Natural killer cell (primary cell): ENCODE data around the gene MAP2K1. TPM values are rescaled to one million over a fixed set of nuclear protein-coding genes. Genes with fewer than 3 reads are reported as not detected.

Experiments used
- ATAC-seq, 3 donors: fragments of 150-1000 bp in 2 of 3; fragments of 200-7000 bp in 1 of 3; cut with Tn5 transposase; 1 replicate in 1 of 3; 2 replicates in 2 of 3; pipeline ENCODE4 v1.10.0; 2021; ENCODE audit warnings: mild to moderate bottlenecking in 2 of 3, moderate library complexity in 2 of 3
- DNase-seq, 2 donors: peaks; one replicate each; pipeline versions ENCODE4 v3.0.0 to v3.0.0-alpha.2; 2013 to 2021; ENCODE audit warnings: mixed read lengths in 1 of 2
- H3K27ac ChIP-seq: one replicate; pipeline ENCODE4 v1.5.1; 2013; ENCODE audit warnings: mild to moderate bottlenecking, low read length
- H3K27me3 ChIP-seq: one replicate; pipeline ENCODE4 v1.6.1; 2013; ENCODE audit warnings: low read length; ENCODE audit not compliant: control insufficient read depth, insufficient read depth
- H3K36me3 ChIP-seq: one replicate; pipeline ENCODE4 v1.6.1; 2013; ENCODE audit warnings: low read length; ENCODE audit not compliant: control insufficient read depth, insufficient read depth
- H3K4me1 ChIP-seq: one replicate; pipeline ENCODE4 v1.6.1; 2013; ENCODE audit warnings: low read length; ENCODE audit not compliant: control insufficient read depth, insufficient read depth
- H3K4me3 ChIP-seq: one replicate; pipeline ENCODE4 v1.5.1; 2013; ENCODE audit warnings: low read length
- H3K9me3 ChIP-seq: one replicate; pipeline ENCODE4 v1.6.1; 2013; ENCODE audit warnings: low read length; ENCODE audit not compliant: control insufficient read depth, insufficient read depth
- H3K27ac Mint-ChIP-seq, 2 donors: one replicate each; pipeline ENCODE4 v1.8.0; 2022; ENCODE audit warnings: mild to moderate bottlenecking in 2 of 2, mixed read lengths in 2 of 2, moderate library complexity in 1 of 2
- H3K27me3 Mint-ChIP-seq, 2 donors: one replicate each; pipeline ENCODE4 v1.8.0; 2022; ENCODE audit warnings: low read depth in 2 of 2, mixed read lengths in 2 of 2
- H3K36me3 Mint-ChIP-seq: one replicate; pipeline ENCODE4 v1.8.0; 2022; ENCODE audit warnings: mixed read lengths
- H3K4me1 Mint-ChIP-seq, 2 donors: one replicate each; pipeline ENCODE4 v1.8.0; 2022; ENCODE audit warnings: mixed read lengths in 2 of 2
- H3K4me3 Mint-ChIP-seq: one replicate; pipeline ENCODE4 v1.8.0; 2022; ENCODE audit warnings: mild to moderate bottlenecking, moderate library complexity, mixed read lengths
- H3K9me3 Mint-ChIP-seq, 2 donors: one replicate each; pipeline ENCODE4 v1.8.0; 2022; ENCODE audit warnings: mixed read lengths in 2 of 2
- WGBS: methylation state at CpG from one replicate; pipeline ENCODE4 v1.1.7; 2013; ENCODE audit warnings: missing lambda C conversion rate; ENCODE audit not compliant: insufficient coverage; 5-methylcytosine and 5-hydroxymethylcytosine counted together
- intact Hi-C: fragments of 100-400 bp; cut with micrococcal nuclease; formaldehyde crosslinking; loops from one replicate; pipeline ENCODE4 v1.14.2; 2022
- total RNA-seq, 4 donors: library from RNA; stranded (reverse); fragments of 120-200 nt in 1 of 4; gene quantifications; one replicate each; pipeline versions ENCODE4 v1.2.3 to v1.2.4, GENCODE V29; 2013 to 2022
- TF ChIP-seq, protein P1 (sequence below): fragments of 200-600 bp; IDR thresholded peaks from one replicate; pipeline ENCODE4 v1.8.0; 2022; ENCODE audit warnings: antibody characterized with exemption

The MAP2K1 gene
- total RNA-seq, 3 donors from 2014 or later (not counting 1 experiment from before 2014, with no cell fraction given) = 45.5 to 49.2 (median 48.9) TPM

DNA sequence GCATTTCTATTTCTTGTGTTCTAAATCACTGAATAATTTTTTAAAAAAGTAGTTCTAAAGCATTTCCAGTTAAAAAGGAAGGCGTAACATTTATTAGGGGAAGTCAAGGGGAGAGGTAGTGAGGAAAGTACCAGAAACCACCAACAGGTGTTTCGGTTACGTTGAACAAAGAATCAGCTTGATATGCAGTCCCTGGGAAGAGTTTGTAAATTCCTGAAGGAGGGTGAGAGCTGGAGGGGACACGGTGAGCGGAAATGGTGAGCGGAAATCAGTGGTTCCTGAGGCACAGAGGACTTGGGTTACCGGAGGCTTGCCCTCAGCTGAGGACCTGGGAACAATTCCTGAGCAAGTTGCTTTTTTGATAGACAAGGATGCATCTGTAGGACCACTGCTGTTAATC lies 17.8 kb downstream of the MAP2K1 start:
- H3K9me3 Mint-ChIP-seq = no peaks in the 10 kb centered on the region
- H3K9me3 ChIP-seq = no peaks in the 10 kb centered on the region
- H3K4me1 ChIP-seq = peaks cover 23% of the 10 kb centered on the region
- no peak for DNase-seq
- no peaks in the 10 kb centered on the region for H3K27me3 Mint-ChIP-seq
- H3K27me3 ChIP-seq = no peaks in the 10 kb centered on the region
- no peak for ATAC-seq
- no peaks in the 10 kb centered on the region for H3K36me3 ChIP-seq
- TF ChIP-seq, protein P1, sequence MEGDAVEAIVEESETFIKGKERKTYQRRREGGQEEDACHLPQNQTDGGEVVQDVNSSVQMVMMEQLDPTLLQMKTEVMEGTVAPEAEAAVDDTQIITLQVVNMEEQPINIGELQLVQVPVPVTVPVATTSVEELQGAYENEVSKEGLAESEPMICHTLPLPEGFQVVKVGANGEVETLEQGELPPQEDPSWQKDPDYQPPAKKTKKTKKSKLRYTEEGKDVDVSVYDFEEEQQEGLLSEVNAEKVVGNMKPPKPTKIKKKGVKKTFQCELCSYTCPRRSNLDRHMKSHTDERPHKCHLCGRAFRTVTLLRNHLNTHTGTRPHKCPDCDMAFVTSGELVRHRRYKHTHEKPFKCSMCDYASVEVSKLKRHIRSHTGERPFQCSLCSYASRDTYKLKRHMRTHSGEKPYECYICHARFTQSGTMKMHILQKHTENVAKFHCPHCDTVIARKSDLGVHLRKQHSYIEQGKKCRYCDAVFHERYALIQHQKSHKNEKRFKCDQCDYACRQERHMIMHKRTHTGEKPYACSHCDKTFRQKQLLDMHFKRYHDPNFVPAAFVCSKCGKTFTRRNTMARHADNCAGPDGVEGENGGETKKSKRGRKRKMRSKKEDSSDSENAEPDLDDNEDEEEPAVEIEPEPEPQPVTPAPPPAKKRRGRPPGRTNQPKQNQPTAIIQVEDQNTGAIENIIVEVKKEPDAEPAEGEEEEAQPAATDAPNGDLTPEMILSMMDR = no peak
- H3K4me3 ChIP-seq = no peak overlapping the region
- intact Hi-C loops = loop anchor here (5.0 kb wide), 1 partner anchor 68 kb away; no protein-coding TSS in a partner anchor
- H3K27ac Mint-ChIP-seq = peak overlapping the region in 1 of 2 donors; percentile 57
- H3K36me3 Mint-ChIP-seq = no peaks in the 10 kb centered on the region
- H3K4me1 Mint-ChIP-seq = peaks cover 84 to 86% of the 10 kb centered on the region in 2 donors
- 58% methylated on average over 7 of the region's 7 CpGs for WGBS
- no peak overlapping the region for H3K4me3 Mint-ChIP-seq
- H3K27ac ChIP-seq = no peak overlapping the region

DNA sequence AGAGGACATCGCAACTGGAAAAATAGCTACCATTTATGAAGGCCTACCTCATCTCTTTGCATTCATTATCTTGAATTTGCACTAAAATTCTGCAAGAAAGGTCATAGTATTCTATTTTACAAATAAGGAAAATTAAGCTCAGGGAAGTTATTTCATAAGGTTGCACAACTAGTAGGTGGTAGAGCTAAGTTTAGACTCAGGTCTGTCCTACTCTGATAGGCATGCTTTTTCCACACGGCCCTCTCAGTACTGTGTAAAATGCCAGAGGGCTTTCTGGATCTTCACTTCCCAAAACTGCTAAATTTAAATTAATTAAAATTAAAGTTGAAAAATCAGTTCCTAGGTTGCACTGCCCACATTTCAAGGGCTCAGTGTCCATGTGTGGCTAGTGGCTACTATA lies 18.3 kb downstream of the MAP2K1 start:
- peaks cover 24% of the 10 kb centered on the region for H3K4me1 ChIP-seq
- no peaks in the 10 kb centered on the region for H3K36me3 ChIP-seq
- intact Hi-C loops = no loop called here
- no peaks in the 10 kb centered on the region for H3K9me3 ChIP-seq
- DNase-seq (no peak), ATAC-seq (no peak)
- H3K27me3 Mint-ChIP-seq = no peaks in the 10 kb centered on the region
- peak overlapping the region in 1 of 2 donors; percentile 57 for H3K27ac Mint-ChIP-seq
- H3K4me3 Mint-ChIP-seq = no peak overlapping the region
- peaks cover 88 to 90% of the 10 kb centered on the region in 2 donors for H3K4me1 Mint-ChIP-seq
- H3K9me3 Mint-ChIP-seq = no peaks in the 10 kb centered on the region
- 100% methylated on average over 1 of the region's 2 CpGs for WGBS
- no peaks in the 10 kb centered on the region for H3K27me3 ChIP-seq
- no peak overlapping the region for H3K4me3 ChIP-seq
- no peak overlapping the region for H3K27ac ChIP-seq
- TF ChIP-seq, protein P1 = no peak
- no peaks in the 10 kb centered on the region for H3K36me3 Mint-ChIP-seq

DNA sequence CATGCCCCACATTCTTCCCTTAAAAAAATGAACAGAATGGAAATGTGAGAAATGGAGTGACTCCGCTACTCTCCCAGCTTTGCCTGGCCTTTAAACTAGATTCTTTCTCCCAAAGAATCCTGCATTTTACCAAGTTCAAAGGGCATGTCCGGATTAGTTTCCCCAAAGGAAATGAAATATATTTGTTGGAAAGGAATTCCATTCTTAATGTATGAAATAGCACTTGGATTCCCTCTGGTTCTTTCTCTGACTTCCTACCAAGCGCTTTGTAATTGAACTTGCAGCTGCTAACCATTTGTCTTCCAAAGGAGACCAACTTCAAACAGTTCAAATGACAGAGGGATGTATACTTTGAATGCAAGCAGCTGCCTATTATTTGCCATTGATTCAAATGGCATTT lies 18.9 kb downstream of the MAP2K1 start:
- ATAC-seq (no peak), DNase-seq (no peak)

More for the DNA sequence above, 18.9 kb downstream of the MAP2K1 start:
- no peaks in the 10 kb centered on the region for H3K27me3 Mint-ChIP-seq
- H3K4me3 Mint-ChIP-seq = no peak overlapping the region
- no peaks in the 10 kb centered on the region for H3K9me3 ChIP-seq
- no peak overlapping the region for H3K27ac ChIP-seq
- peaks cover 27% of the 10 kb centered on the region for H3K4me1 ChIP-seq
- H3K4me3 ChIP-seq = no peak overlapping the region
- no peaks in the 10 kb centered on the region for H3K9me3 Mint-ChIP-seq
- TF ChIP-seq, protein P1 = no peak
- intact Hi-C loops = no loop called here
- no peaks in the 10 kb centered on the region for H3K36me3 Mint-ChIP-seq
- no peaks in the 10 kb centered on the region for H3K36me3 ChIP-seq
- H3K4me1 Mint-ChIP-seq = peaks cover 89 to 90% of the 10 kb centered on the region in 2 donors
- no peaks in the 10 kb centered on the region for H3K27me3 ChIP-seq
- 100% methylated on average over 1 of the region's 3 CpGs for WGBS
- H3K27ac Mint-ChIP-seq = no peak overlapping the region
